KMS-11 (cell line): ENCODE data around the gene RCBTB1.
A peak's percentile ranks its signal among the peaks of the same experiment; 100 is the strongest.

ENCODE experiments used
- H2AFZ ChIP-seq: fragments of 200-600 bp; sonication (generic); 2 replicates; pipeline ENCODE4 v1.6.1; 2016; ENCODE audit warnings: antibody characterized with exemption, mixed run types, low read depth
- H3K27ac ChIP-seq: fragments of 200-600 bp; sonication (generic); 2 replicates; pipeline ENCODE4 v1.6.1; 2016; ENCODE audit warnings: mild to moderate bottlenecking, mixed run types
- H3K27me3 ChIP-seq: fragments of 200-600 bp; sonication (generic); 2 replicates; pipeline ENCODE4 v1.6.1; 2017; ENCODE audit warnings: mild to moderate bottlenecking, low read depth, mixed run types, moderate library complexity; ENCODE audit not compliant: insufficient read depth
- H3K36me3 ChIP-seq: fragments of 200-600 bp; sonication (generic); 2 replicates; pipeline ENCODE4 v1.6.1; 2017; ENCODE audit warnings: mild to moderate bottlenecking, mixed run types; ENCODE audit not compliant: insufficient read depth
- H3K4me1 ChIP-seq: fragments of 200-600 bp; sonication (generic); 2 replicates; pipeline ENCODE4 v1.6.1; 2016; ENCODE audit warnings: mild to moderate bottlenecking, low read depth, mixed run types; ENCODE audit not compliant: poor library complexity, severe bottlenecking
- H3K4me2 ChIP-seq: fragments of 200-600 bp; sonication (generic); 2 replicates; pipeline ENCODE4 v1.7.0; 2016; ENCODE audit warnings: mild to moderate bottlenecking, mixed run types
- H3K4me3 ChIP-seq: fragments of 200-600 bp; sonication (generic); IDR thresholded peaks from 2 replicates; pipeline ENCODE4 v1.6.1; 2017; ENCODE audit warnings: low read depth, low read length, mixed read lengths; ENCODE audit not compliant: insufficient read depth
- H3K79me2 ChIP-seq: fragments of 200-600 bp; sonication (generic); 2 replicates; pipeline ENCODE4 v1.6.1; 2016; ENCODE audit warnings: low read depth, mixed run types; ENCODE audit not compliant: insufficient read depth
- H3K9ac ChIP-seq: fragments of 200-600 bp; sonication (generic); 2 replicates; pipeline ENCODE4 v1.6.1; 2016; ENCODE audit warnings: mild to moderate bottlenecking, mixed run types
- H4K20me1 ChIP-seq: fragments of 200-600 bp; sonication (generic); 2 replicates; pipeline ENCODE4 v1.6.1; 2016; ENCODE audit warnings: mild to moderate bottlenecking, mixed run types; ENCODE audit not compliant: insufficient read depth
- TF ChIP-seq, protein P1 (sequence below): fragments of 200-600 bp; sonication (generic); conservative IDR thresholded peaks from 2 replicates; pipeline ENCODE4 v1.6.1; 2017; ENCODE audit warnings: low read depth, mild to moderate bottlenecking, antibody characterized with exemption, low read length, moderate library complexity, mixed read lengths

RCBTB1 gene

GRCh38 chr13:49495783-49496762, 89.3 kb downstream of the RCBTB1 start, which contains the start of gene PHF11:
PHF11 (plus strand) TSS chr13:49495953; CDS start chr13:49496002, 49 bp downstream.
- Histone ChIP-seq H4K20me1 (no peaks in the 10 kb centered on the region), H3K4me3 (no peak within 1 kb of the TSS), H3K79me2 (no peaks in the 10 kb centered on the region), H3K9ac (peak within 1 kb of the TSS; percentile 84), H2AFZ (peak within 1 kb of the TSS; percentile 85), H3K27ac (peak within 1 kb of the TSS; percentile 94), H3K4me2 (peak within 1 kb of the TSS; percentile 89), H3K36me3 (no peaks in the 10 kb centered on the region), H3K4me1 (peaks cover 23% of the 10 kb centered on the region), H3K27me3 (no peaks in the 10 kb centered on the region)
- TF ChIP-seq, protein P1, sequence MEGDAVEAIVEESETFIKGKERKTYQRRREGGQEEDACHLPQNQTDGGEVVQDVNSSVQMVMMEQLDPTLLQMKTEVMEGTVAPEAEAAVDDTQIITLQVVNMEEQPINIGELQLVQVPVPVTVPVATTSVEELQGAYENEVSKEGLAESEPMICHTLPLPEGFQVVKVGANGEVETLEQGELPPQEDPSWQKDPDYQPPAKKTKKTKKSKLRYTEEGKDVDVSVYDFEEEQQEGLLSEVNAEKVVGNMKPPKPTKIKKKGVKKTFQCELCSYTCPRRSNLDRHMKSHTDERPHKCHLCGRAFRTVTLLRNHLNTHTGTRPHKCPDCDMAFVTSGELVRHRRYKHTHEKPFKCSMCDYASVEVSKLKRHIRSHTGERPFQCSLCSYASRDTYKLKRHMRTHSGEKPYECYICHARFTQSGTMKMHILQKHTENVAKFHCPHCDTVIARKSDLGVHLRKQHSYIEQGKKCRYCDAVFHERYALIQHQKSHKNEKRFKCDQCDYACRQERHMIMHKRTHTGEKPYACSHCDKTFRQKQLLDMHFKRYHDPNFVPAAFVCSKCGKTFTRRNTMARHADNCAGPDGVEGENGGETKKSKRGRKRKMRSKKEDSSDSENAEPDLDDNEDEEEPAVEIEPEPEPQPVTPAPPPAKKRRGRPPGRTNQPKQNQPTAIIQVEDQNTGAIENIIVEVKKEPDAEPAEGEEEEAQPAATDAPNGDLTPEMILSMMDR: no peak

DNA sequence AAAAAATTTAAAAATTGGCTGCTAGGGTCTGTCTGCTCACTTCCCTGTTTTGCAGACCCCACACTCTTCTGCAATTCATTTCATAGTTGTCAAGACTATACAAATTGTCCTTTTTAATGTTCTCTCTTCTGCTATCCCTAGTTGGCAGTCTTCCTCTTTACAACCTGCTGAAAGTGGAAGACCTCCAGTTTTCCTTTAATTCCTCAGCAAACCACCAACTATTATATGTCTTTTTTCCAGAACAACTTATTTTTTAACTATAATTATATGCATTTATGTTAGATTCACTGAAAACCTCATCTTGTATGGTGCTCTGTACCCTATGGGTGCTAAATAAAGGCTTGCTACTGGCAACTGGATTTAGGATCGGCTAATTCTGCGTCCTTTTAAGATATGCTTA, 90.7 kb downstream of the RCBTB1 start:
- TF ChIP-seq, protein P1: no peak
- H3K4me3 ChIP-seq: no peak overlapping the region
- H4K20me1 ChIP-seq: no peaks in the 10 kb centered on the region
- peak overlapping the region; percentile 89 for H3K4me2 ChIP-seq
- peak overlapping the region; percentile 84; the same call in 1 of the 2 replicates for H3K9ac ChIP-seq
- peak overlapping the region; percentile 85; the same call in 1 of the 2 replicates for H2AFZ ChIP-seq
- no peaks in the 10 kb centered on the region for H3K27me3 ChIP-seq
- peak overlapping the region; percentile 94 for H3K27ac ChIP-seq
- H3K36me3 ChIP-seq: no peaks in the 10 kb centered on the region
- no peaks in the 10 kb centered on the region for H3K79me2 ChIP-seq
- H3K4me1 ChIP-seq: peaks cover 18% of the 10 kb centered on the region

GRCh38 chr13:49488563-49488962, 96.8 kb downstream of the RCBTB1 start:
- TF ChIP-seq, protein P1: no peak
- H3K4me1 ChIP-seq: peaks cover 7% of the 10 kb centered on the region
- H3K79me2 ChIP-seq: no peaks in the 10 kb centered on the region
- H4K20me1 ChIP-seq: no peaks in the 10 kb centered on the region
- no peaks in the 10 kb centered on the region for H3K27me3 ChIP-seq
- H3K9ac ChIP-seq: no peak overlapping the region
- no peaks in the 10 kb centered on the region for H3K36me3 ChIP-seq
- H3K27ac ChIP-seq: no peak overlapping the region
- H3K4me2 ChIP-seq: no peak overlapping the region
- no peak overlapping the region for H3K4me3 ChIP-seq
- no peak overlapping the region for H2AFZ ChIP-seq
